Activated CD8-positive, alpha-beta memory T cell treated with anti-CD3 and anti-CD28 coated beads for 48 hours (primary cell): ENCODE measurements around the gene ACSF3.
A peak's percentile ranks its signal among the peaks of the same experiment; 100 is the strongest.
"Not testable (repeated sequence)": the region's sequence is repeated elsewhere in the genome, so short reads cannot be mapped to it uniquely, and the experiment has no call there.

ENCODE experiments used
- DNase-seq, 3 experiments: peaks; one replicate each; pipeline ENCODE4 v3.0.0-alpha.2; 2020; ENCODE audit warnings: low read depth in 2 of 3, low spot score in 2 of 3

Gene ACSF3

GRCh38 chr16:89156740-89157645 is 63.3 kb downstream of the ACSF3 start:
- no peak for DNase-seq

GRCh38 chr16:89157778-89158177 is 64.1 kb downstream of the ACSF3 start:
- no peak for DNase-seq

DNA sequence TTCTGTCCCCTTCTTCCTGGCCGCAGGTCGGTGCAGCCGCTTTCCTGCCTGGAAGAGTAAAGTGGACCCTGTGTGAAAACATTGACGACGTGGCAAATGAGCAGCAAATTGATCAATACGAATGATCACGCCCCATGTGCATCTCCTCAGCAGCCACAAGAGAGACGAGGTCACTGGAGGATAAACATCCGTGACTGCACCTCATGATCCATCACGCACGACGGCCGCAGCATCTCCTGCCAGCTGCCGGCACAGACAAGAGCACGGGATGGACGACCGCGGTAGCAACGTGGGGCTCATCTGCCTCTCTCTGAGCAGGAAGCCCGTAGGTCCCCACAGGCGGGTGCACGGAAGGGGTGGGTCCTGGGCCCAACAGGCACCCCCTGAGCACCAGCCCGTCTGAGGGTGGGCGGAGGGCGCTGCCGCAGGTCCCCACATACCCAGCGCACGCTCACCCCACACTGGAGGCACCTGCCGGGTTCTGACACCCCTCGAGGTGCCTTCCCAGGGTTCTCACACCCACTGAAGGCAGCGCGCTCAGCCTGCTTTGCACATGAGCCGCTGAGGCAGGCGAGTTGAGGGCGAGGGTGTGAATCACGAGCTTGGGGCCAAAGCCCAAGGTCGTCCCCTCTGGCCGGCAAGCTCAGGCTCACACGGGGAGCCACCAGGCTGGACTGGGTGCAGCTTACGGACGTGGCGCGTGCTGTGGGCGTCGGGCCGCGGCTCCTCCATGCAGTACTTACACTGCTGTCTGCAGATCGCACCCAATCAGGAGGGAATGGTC is 65.6 kb downstream of the ACSF3 start:
- no peak for DNase-seq

GRCh38 chr16:89159850-89160354 is 66.2 kb downstream of the ACSF3 start:
- no peak for DNase-seq

GRCh38 chr16:89160977-89161701 is 67.5 kb downstream of the ACSF3 start:
- DNase-seq = no peak

DNA sequence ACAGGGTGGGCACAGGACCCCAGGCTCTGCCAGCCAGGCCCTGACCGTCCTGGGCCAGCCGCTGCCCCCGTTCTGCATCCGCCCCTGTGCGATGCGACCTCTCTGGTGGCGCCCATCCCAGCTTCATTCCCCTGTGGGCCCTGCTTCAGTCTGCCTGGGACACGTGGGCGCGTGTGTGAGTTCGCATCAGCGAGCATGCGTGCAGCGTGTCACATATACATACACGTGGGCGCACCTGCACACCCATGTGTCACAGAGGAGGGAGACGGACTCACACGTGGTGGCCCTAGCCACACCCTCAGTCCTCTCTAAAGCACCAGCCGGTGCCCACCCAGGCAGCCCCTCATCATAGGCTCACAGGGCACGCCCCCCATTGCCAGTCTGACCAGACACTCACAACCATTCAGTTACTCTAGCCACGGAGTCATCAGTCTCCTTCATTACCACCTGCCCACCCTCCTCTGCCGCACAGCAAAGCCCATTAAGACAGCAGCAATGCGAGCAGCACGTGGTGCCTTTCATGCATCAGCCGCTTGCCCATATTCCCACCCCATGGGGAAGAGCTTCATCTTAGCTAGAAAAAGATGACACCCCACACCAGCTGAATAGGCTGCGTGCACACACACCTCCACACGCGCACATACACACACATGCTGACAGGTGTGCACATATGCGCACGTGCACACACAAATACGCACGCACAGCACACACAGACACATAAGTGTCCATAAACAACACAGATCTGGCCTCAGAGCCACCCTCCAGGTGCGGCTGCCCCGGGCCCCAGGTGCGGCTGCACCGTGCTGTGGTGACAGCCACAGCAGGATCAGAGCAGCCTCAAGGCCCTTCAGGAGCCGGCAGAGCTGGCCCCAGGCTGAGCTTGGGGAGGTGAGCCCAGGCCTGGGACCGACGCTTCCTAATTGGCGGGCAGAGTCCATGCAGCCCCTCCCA is 68.4 kb downstream of the ACSF3 start:
- DNase-seq = no peak

- DNase-seq = no peak
Measured at GRCh38 chr16:89163297-89163696, 69.6 kb downstream of the ACSF3 start.

GRCh38 chr16:89164436-89164835 is 70.8 kb downstream of the ACSF3 start:
- no peak for DNase-seq

- DNase-seq = no peak
Measured at GRCh38 chr16:89164847-89165680, 71.4 kb downstream of the ACSF3 start.

DNA sequence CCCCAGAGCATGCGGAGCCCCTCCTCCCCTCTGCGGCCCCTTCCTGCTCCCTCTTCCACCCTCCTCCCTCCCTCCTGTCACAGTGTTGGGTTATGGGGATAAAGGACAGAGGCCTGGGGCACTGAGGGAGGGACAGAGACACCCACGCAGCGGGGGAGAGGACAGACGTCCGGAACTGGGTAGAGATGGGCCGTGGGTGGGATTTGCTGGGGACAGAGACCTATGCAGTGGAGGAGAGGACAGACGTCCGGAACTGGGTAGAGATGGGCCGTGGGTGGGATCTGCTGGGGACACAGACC is 72.0 kb downstream of the ACSF3 start:
- not testable (repeated sequence) for DNase-seq

GRCh38 chr16:89166696-89167424 is 73.2 kb downstream of the ACSF3 start:
- no peak for DNase-seq

GRCh38 chr16:89167425-89167941 is 73.8 kb downstream of the ACSF3 start:
- DNase-seq = peak; percentile 67 to 96 (median 88)

GRCh38 chr16:89168381-89169189 is 74.9 kb downstream of the ACSF3 start:
- no peak for DNase-seq

DNA sequence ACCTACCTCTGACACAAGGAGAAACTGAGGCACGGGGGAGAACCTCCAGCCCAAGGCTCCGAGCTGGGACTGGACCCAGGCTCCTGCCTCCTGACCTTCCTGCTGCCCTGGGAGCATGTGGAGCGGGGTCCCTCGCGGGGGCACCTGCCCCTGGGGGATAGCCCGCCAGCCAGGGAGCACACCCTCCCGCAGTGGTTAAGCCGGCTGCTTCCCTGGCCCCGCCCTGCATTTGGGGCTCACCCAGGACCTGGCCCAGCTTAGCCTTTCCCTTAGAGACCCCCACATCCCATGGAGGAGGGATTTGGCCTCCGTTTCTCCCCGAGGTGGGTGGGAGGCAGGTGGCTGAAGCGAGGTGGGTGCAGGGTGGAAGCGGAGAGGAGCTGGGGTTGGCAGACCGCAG is 76.1 kb downstream of the ACSF3 start:
- DNase-seq = no peak

- DNase-seq = no peak
Measured at GRCh38 chr16:89170346-89171215, 76.9 kb downstream of the ACSF3 start.

- peak; percentile 80 to 88 (median 81) for DNase-seq
Measured at GRCh38 chr16:89171216-89172170, 77.8 kb downstream of the ACSF3 start, which contains the start of gene CDH15. CDH15 (plus strand) TSS chr16:89171748; CDS start chr16:89171832, 84 bp downstream.
